HepG2 (cell line): ENCODE results near the gene IGFALS. TPM values are rescaled to one million over a fixed set of nuclear protein-coding genes. Genes with fewer than 3 reads are reported as not detected.

Source experiments
- BCLAF1 ChIP-seq: fragments of 450-650 bp; IDR thresholded peaks from 2 replicates; pipeline ENCODE4 v1.6.1; 2017; ENCODE audit warnings: mild to moderate bottlenecking
- NKX3-1 ChIP-seq: sonication (generic); formaldehyde crosslinking; IDR thresholded peaks from 2 replicates; pipeline ENCODE4 v1.5.0; 2020; ENCODE audit warnings: missing genetic modification reagents
- PHF20 ChIP-seq: sonication (generic); formaldehyde crosslinking; IDR thresholded peaks from 2 replicates; pipeline ENCODE4 v1.5.0; 2020; ENCODE audit warnings: mild to moderate bottlenecking, missing genetic modification reagents
- REL ChIP-seq: sonication (generic); formaldehyde crosslinking; conservative IDR thresholded peaks from 2 replicates; pipeline ENCODE4 v1.8.0; 2022; ENCODE audit warnings: mild to moderate bottlenecking, missing genetic modification reagents, moderate library complexity
- RFX1 ChIP-seq: fragments of 450-650 bp; IDR thresholded peaks from 2 replicates; pipeline ENCODE4 v1.6.1; 2017
- SNAPC2 ChIP-seq: sonication (generic); formaldehyde crosslinking; IDR thresholded peaks from 2 replicates; pipeline ENCODE4 v1.8.1; 2022; ENCODE audit warnings: mild to moderate bottlenecking, missing genetic modification reagents
- SOX5 ChIP-seq: IDR thresholded peaks from 2 replicates; pipeline ENCODE4 v1.6.1; 2016; ENCODE audit warnings: borderline replicate concordance
- TAF1 ChIP-seq: sonication (generic); formaldehyde crosslinking; IDR thresholded peaks from 2 replicates; pipeline ENCODE4 v1.4.0; 2020; ENCODE audit warnings: missing genetic modification reagents
- ZFP82 ChIP-seq: sonication (generic); formaldehyde crosslinking; IDR thresholded peaks from 2 replicates; pipeline ENCODE4 v1.5.1; 2020; ENCODE audit warnings: mild to moderate bottlenecking, missing genetic modification reagents, borderline replicate concordance
- ZKSCAN5 ChIP-seq: sonication (generic); formaldehyde crosslinking; IDR thresholded peaks from 2 replicates; pipeline ENCODE4 v1.5.1; 2020; ENCODE audit warnings: mild to moderate bottlenecking, missing genetic modification reagents
- ZNF142 ChIP-seq: sonication (generic); formaldehyde crosslinking; IDR thresholded peaks from 2 replicates; pipeline ENCODE4 v1.4.0; 2020; ENCODE audit warnings: missing genetic modification reagents
- ZNF143 ChIP-seq: sonication (generic); formaldehyde crosslinking; IDR thresholded peaks from 2 replicates; pipeline ENCODE4 v1.4.0; 2020; ENCODE audit warnings: missing genetic modification reagents
- ZNF3 ChIP-seq: IDR thresholded peaks from 2 replicates; pipeline ENCODE4 v1.7.0; 2017; ENCODE audit warnings: inconsistent platforms
- ZNF329 ChIP-seq: sonication (generic); formaldehyde crosslinking; IDR thresholded peaks from 2 replicates; pipeline ENCODE4 v1.9.0; 2021; ENCODE audit warnings: low read depth, mild to moderate bottlenecking, missing genetic modification reagents
- ZNF772 ChIP-seq: sonication (generic); formaldehyde crosslinking; IDR thresholded peaks from 2 replicates; pipeline ENCODE4 v1.5.0; 2020; ENCODE audit warnings: mild to moderate bottlenecking, missing genetic modification reagents
- polyA plus RNA-seq, 8 experiments: library from polyadenylated mRNA; depleted of rRNA in 3 of 8; stranded (reverse) in 7 of 8; unstranded in 1 of 8; fragments of >200 nt; fragmentation: Illumina TruSeq in 4 of 8; extraction: Trizol in 4 of 8; gene quantifications; 2 replicates each; pipeline versions ENCODE4 v1.2.1 to v1.2.3, GENCODE V29; 2011 to 2016; ENCODE audit warnings: low read depth in 4 of 8, missing spikeins in 1 of 8, mixed read lengths in 1 of 8; ENCODE audit not compliant: insufficient read depth in 1 of 8
- total RNA-seq, 5 experiments: library from RNA; depleted of rRNA; stranded (reverse); fragments of >200 nt; fragmentation: Illumina TruSeq; extraction: Trizol; gene quantifications; 2 replicates each; pipeline ENCODE4 v1.2.3, GENCODE V29; 2016; ENCODE audit warnings: low read depth in 1 of 5
- TF ChIP-seq, protein P1 (sequence below): IDR thresholded peaks from 2 replicates; pipeline ENCODE4 v1.6.1; 2016; ENCODE audit warnings: low read depth, control low read depth
- TF ChIP-seq, protein P2 (sequence below): IDR thresholded peaks from 2 replicates; pipeline ENCODE4 v1.6.1; 2018; ENCODE audit warnings: missing genetic modification reagents, mild to moderate bottlenecking, missing compliant biosample characterization
- TF ChIP-seq, protein P3 (sequence below): sonication (generic); formaldehyde crosslinking; IDR thresholded peaks from 2 replicates; pipeline ENCODE4 v1.4.0; 2020; ENCODE audit warnings: mild to moderate bottlenecking, missing genetic modification reagents

IGFALS gene
- total and polyA plus RNA-seq, 2 of the 13 experiments (the other 11 are each of a cell fraction or from before 2014, with no cell fraction given), result 0.34 to 2.4 TPM

DNA sequence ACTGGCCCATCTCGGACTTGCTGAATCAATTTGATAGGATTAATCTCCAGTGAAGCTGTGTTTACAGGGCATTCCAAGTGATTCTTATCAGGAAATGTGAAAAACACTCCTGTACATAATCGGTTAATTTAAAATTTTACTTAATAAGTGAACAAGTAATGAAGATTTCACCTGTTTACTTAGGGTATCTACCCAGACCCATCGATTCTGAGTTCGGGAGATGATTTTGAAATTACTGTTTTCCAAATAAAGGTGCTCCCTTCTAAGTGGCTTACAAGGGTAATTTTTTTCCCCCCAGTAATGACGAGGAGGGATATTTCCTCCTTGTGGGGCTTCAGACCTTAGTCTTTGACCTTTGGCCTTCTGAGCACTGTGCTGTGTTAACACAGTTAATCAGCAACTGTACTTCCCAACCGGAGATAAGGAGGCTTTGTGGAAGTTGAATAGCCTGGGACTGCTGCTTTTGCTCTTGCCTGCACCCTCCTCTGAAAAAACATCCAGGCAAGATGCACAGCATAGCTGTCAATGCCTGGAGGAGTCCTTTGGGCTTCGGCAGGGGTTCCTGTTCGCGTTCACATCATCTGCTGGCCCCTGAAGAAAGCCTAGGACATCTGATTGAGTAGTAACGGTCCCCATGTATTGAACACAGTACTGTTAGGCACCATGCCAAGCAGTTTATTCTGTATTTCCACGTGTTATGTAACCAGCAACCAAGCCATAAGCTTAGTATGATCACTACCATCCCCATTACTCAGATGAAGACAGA lies 35.3 kb upstream of the IGFALS start (continued):
- TF ChIP-seq, protein P1, sequence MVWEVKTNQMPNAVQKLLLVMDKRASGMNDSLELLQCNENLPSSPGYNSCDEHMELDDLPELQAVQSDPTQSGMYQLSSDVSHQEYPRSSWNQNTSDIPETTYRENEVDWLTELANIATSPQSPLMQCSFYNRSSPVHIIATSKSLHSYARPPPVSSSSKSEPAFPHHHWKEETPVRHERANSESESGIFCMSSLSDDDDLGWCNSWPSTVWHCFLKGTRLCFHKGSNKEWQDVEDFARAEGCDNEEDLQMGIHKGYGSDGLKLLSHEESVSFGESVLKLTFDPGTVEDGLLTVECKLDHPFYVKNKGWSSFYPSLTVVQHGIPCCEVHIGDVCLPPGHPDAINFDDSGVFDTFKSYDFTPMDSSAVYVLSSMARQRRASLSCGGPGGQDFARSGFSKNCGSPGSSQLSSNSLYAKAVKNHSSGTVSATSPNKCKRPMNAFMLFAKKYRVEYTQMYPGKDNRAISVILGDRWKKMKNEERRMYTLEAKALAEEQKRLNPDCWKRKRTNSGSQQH (CRISPR knock-in tag), result peak; percentile 64; the same call in 1 of the 2 replicates
- TF ChIP-seq ZNF142 (CRISPR knock-in tag) (no peak), ZNF772 (CRISPR knock-in tag) (peak; percentile 49; the same call in 1 of the 2 replicates), RFX1 (no peak), TAF1 (CRISPR knock-in tag) (peak; percentile 39; the same call in 1 of the 2 replicates), ZNF143 (no peak), BCLAF1 (no peak), SOX5 (CRISPR knock-in tag) (peak; percentile 72; the same call in 1 of the 2 replicates), ZKSCAN5 (CRISPR knock-in tag) (no peak), REL (CRISPR knock-in tag) (no peak), NKX3-1 (no peak), PHF20 (CRISPR knock-in tag) (no peak), ZNF329 (CRISPR knock-in tag) (no peak), ZFP82 (no peak), SNAPC2 (CRISPR knock-in tag) (peak; percentile 85; the same call in 1 of the 2 replicates), ZNF3 (0 out of 2 replicates have a peak, but pooled peaks have one; percentile 23)
- TF ChIP-seq, protein P2, sequence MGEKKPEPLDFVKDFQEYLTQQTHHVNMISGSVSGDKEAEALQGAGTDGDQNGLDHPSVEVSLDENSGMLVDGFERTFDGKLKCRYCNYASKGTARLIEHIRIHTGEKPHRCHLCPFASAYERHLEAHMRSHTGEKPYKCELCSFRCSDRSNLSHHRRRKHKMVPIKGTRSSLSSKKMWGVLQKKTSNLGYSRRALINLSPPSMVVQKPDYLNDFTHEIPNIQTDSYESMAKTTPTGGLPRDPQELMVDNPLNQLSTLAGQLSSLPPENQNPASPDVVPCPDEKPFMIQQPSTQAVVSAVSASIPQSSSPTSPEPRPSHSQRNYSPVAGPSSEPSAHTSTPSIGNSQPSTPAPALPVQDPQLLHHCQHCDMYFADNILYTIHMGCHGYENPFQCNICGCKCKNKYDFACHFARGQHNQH, result peak; percentile 89
- TF ChIP-seq, protein P3, sequence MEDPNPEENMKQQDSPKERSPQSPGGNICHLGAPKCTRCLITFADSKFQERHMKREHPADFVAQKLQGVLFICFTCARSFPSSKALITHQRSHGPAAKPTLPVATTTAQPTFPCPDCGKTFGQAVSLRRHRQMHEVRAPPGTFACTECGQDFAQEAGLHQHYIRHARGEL (CRISPR knock-in tag), result no peak
